Lung (tissue), 12 donors: ENCODE data around the gene PRKCE. TPM values are rescaled to one million over a fixed set of nuclear protein-coding genes. Genes with fewer than 3 reads are reported as not detected.
A peak's percentile ranks its signal among the peaks of the same experiment; 100 is the strongest.

Experiments
- ATAC-seq: fragments of 200-7000 bp; cut with Tn5 transposase; one replicate; pipeline ENCODE4 v1.9.1; 2020; ENCODE audit warnings: moderate number of reproducible peaks; ENCODE audit not compliant: insufficient read depth, low FRiP score
- DNase-seq, 3 donors: peaks; one replicate each; pipeline ENCODE4 v3.0.0-alpha.2; 2013 to 2017
- H3K27ac ChIP-seq, 2 donors: one replicate each; pipeline ENCODE4 v1.5.1; 2013; ENCODE audit warnings: mild to moderate bottlenecking in 2 of 2, moderate library complexity in 2 of 2, control low read depth in 1 of 2, inconsistent platforms in 1 of 2, low read depth in 1 of 2, low read length in 1 of 2
- H3K27me3 ChIP-seq, 3 donors: one replicate each; pipeline ENCODE4 v1.5.1; 2013; ENCODE audit warnings: low read length in 2 of 3; ENCODE audit not compliant: control insufficient read depth in 3 of 3, insufficient read depth in 3 of 3
- H3K36me3 ChIP-seq, 4 donors: one replicate each; pipeline ENCODE4 v1.5.1; 2013; ENCODE audit warnings: low read length in 4 of 4, mild to moderate bottlenecking in 1 of 4, moderate library complexity in 1 of 4; ENCODE audit not compliant: control insufficient read depth in 4 of 4, insufficient read depth in 4 of 4
- H3K4me1 ChIP-seq, 5 donors: one replicate each; pipeline ENCODE4 v1.5.1; 2013; ENCODE audit warnings: low read length in 5 of 5, mild to moderate bottlenecking in 2 of 5, moderate library complexity in 1 of 5; ENCODE audit not compliant: control insufficient read depth in 5 of 5, insufficient read depth in 5 of 5
- H3K4me3 ChIP-seq: one replicate; pipeline ENCODE4 v1.5.1; 2013; ENCODE audit warnings: mild to moderate bottlenecking, control low read depth, moderate library complexity
- H3K9ac ChIP-seq, 2 donors: one replicate each; pipeline ENCODE4 v1.5.1; 2013; ENCODE audit warnings: low read length in 2 of 2, control low read depth in 1 of 2; ENCODE audit not compliant: insufficient read depth in 1 of 2
- H3K9me3 ChIP-seq, 4 donors: one replicate each; pipeline ENCODE4 v1.5.1; 2013; ENCODE audit warnings: low read length in 3 of 4, mild to moderate bottlenecking in 1 of 4, moderate library complexity in 1 of 4; ENCODE audit not compliant: control insufficient read depth in 4 of 4, insufficient read depth in 3 of 4
- CTCF ChIP-seq: IDR thresholded peaks from 2 replicates; pipeline ENCODE4 v1.5.1; 2012; ENCODE audit warnings: mild to moderate bottlenecking; ENCODE audit errors: control extremely low read depth, extremely low read depth
- WGBS, 2 donors: extraction: QIAGEN DNeasy Blood & Tissue Kit; methylation state at CpG; one replicate each; pipeline ENCODE4 v1.1.7; 2013; 5-methylcytosine and 5-hydroxymethylcytosine counted together
- polyA plus RNA-seq, 2 donors: library from polyadenylated mRNA; stranded (reverse); fragments of 200-250 nt; gene quantifications; one replicate each; pipeline ENCODE4 v1.2.1, GENCODE V29; 2013
- total RNA-seq, 2 donors: library from RNA; depleted of rRNA in 1 of 2; stranded (reverse); fragments of >200 nt in 1 of 2; gene quantifications; one replicate each; pipeline ENCODE4 v1.2.1, GENCODE V29; 2014 to 2021
- donor health status: control.
- donor health status: control.
- donor health status: Bipolar disorder and iron deficiency.
- donor health status: healthy.
- donor health status: DM: yes; HTN: yes; CAD: no.

Gene PRKCE
- total and polyA plus RNA-seq, 4 donors, result 12.5 to 82.2 (median 32.1) TPM

- 40 to 76% methylated on average over 4 of the region's 4 CpGs for WGBS, 2 donors
Observed at GRCh38 chr2:45841752-45842407, 190.4 kb downstream of the PRKCE start.

GRCh38 chr2:45843136-45843535, 191.7 kb downstream of the PRKCE start:
- Histone ChIP-seq H3K36me3 (peaks cover 0 to 6% (median 0%) of the 10 kb centered on the region in 4 donors), H3K27ac (no peak overlapping the region), H3K4me3 (no peak overlapping the region), H3K9ac (no peak overlapping the region), H3K9me3 (no peaks in the 10 kb centered on the region), H3K4me1 (peaks cover 9 to 49% (median 11%) of the 10 kb centered on the region in 5 donors), H3K27me3 (no peaks in the 10 kb centered on the region)
- 30 to 53% methylated on average over 8 of the region's 8 CpGs for WGBS, 2 donors
- TF ChIP-seq CTCF, result no peak
- ATAC-seq, result no peak
- DNase-seq, result no peak

More at GRCh38 chr2:45841752-45842407, 190.4 kb downstream of the PRKCE start:
- H3K4me3 ChIP-seq, result no peak overlapping the region
- H3K9me3 ChIP-seq, result no peaks in the 10 kb centered on the region
- no peak for ATAC-seq
- peaks cover 9 to 49% (median 11%) of the 10 kb centered on the region in 5 donors for H3K4me1 ChIP-seq
- no peak overlapping the region for H3K9ac ChIP-seq
- DNase-seq, result no peak
- TF ChIP-seq CTCF, result no peak
- peaks cover 0 to 6% (median 0%) of the 10 kb centered on the region in 4 donors for H3K36me3 ChIP-seq
- no peaks in the 10 kb centered on the region for H3K27me3 ChIP-seq
- H3K27ac ChIP-seq, result no peak overlapping the region

- Histone ChIP-seq H3K9me3 (no peaks in the 10 kb centered on the region), H3K27me3 (no peaks in the 10 kb centered on the region), H3K36me3 (peaks cover 0 to 6% (median 0%) of the 10 kb centered on the region in 4 donors), H3K9ac (no peak overlapping the region), H3K27ac (no peak overlapping the region), H3K4me3 (no peak overlapping the region), H3K4me1 (peaks cover 3 to 37% (median 13%) of the 10 kb centered on the region in 5 donors)
- peak in 1 of 3 donors; percentile 20 for DNase-seq
- WGBS, 2 donors, result 63 to 69% methylated on average over 3 of the region's 3 CpGs
- ATAC-seq, result no peak
- no peak for TF ChIP-seq CTCF
Observed at GRCh38 chr2:45844796-45845457, 193.5 kb downstream of the PRKCE start.
